Muscle layer of duodenum (tissue), 2 donors: ENCODE measurements around the gene CYP46A1.

ENCODE experiments used
- H3K27ac ChIP-seq: one replicate; pipeline ENCODE4 v1.7.0; 2013; ENCODE audit warnings: mild to moderate bottlenecking, low read length
- H3K27me3 ChIP-seq: one replicate; pipeline ENCODE4 v1.7.0; 2013; ENCODE audit warnings: low read depth, mild to moderate bottlenecking, control low read depth, low read length
- H3K36me3 ChIP-seq, 2 donors: one replicate each; pipeline ENCODE4 v1.7.0; 2013; ENCODE audit warnings: low read length in 2 of 2, control low read depth in 1 of 2, mild to moderate bottlenecking in 1 of 2; ENCODE audit not compliant: insufficient read depth in 2 of 2, control insufficient read depth in 1 of 2
- H3K4me1 ChIP-seq, 2 donors: one replicate each; pipeline ENCODE4 v1.7.0; 2013; ENCODE audit warnings: low read length in 2 of 2, mild to moderate bottlenecking in 2 of 2, control low read depth in 1 of 2, moderate library complexity in 1 of 2; ENCODE audit not compliant: insufficient read depth in 2 of 2, control insufficient read depth in 1 of 2
- H3K4me3 ChIP-seq, 2 donors: one replicate each; pipeline ENCODE4 v1.7.0; 2013; ENCODE audit warnings: low read length in 2 of 2, low read depth in 1 of 2, mild to moderate bottlenecking in 1 of 2
- H3K9me3 ChIP-seq, 2 donors: one replicate each; pipeline ENCODE4 v1.7.0; 2013; ENCODE audit warnings: low read length in 2 of 2, control low read depth in 1 of 2, mild to moderate bottlenecking in 1 of 2; ENCODE audit not compliant: control insufficient read depth in 1 of 2
- donor health status: healthy.

Gene CYP46A1

GRCh38 chr14:99728231-99728920 lies 44.3 kb downstream of the CYP46A1 start:
- Histone ChIP-seq H3K9me3 (no peaks in the 10 kb centered on the region), H3K27ac (no peak overlapping the region), H3K27me3 (no peaks in the 10 kb centered on the region), H3K4me3 (no peak overlapping the region), H3K36me3 (no peaks in the 10 kb centered on the region), H3K4me1 (peaks cover 0 to 17% of the 10 kb centered on the region in 2 donors)

DNA sequence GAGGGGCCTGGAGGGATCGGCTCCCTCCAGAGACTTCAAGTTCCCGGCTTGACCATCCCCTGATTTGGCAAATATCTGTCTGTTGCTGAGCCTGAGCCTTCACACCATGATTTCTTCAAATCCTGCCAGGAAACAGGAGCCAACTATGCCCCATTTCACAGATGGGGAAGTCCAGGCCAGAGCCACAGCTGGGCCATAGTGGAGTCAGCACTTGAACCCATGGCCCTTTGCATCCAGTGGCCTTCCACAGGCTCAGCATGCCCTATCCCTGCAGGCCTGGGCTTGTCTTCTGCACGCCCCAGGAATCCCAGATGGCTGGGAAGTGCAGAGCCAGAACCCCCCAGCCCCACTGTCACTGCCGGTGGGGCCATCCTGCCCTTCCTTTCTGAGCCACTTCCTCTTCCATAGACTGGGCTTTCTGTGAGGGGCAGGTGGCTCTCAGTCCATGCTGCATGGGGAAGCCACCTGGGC lies 44.9 kb downstream of the CYP46A1 start:
- Histone ChIP-seq H3K36me3 (no peaks in the 10 kb centered on the region), H3K27ac (no peak overlapping the region), H3K4me1 (peaks cover 0 to 17% of the 10 kb centered on the region in 2 donors), H3K4me3 (no peak overlapping the region), H3K27me3 (no peaks in the 10 kb centered on the region), H3K9me3 (no peaks in the 10 kb centered on the region)

DNA sequence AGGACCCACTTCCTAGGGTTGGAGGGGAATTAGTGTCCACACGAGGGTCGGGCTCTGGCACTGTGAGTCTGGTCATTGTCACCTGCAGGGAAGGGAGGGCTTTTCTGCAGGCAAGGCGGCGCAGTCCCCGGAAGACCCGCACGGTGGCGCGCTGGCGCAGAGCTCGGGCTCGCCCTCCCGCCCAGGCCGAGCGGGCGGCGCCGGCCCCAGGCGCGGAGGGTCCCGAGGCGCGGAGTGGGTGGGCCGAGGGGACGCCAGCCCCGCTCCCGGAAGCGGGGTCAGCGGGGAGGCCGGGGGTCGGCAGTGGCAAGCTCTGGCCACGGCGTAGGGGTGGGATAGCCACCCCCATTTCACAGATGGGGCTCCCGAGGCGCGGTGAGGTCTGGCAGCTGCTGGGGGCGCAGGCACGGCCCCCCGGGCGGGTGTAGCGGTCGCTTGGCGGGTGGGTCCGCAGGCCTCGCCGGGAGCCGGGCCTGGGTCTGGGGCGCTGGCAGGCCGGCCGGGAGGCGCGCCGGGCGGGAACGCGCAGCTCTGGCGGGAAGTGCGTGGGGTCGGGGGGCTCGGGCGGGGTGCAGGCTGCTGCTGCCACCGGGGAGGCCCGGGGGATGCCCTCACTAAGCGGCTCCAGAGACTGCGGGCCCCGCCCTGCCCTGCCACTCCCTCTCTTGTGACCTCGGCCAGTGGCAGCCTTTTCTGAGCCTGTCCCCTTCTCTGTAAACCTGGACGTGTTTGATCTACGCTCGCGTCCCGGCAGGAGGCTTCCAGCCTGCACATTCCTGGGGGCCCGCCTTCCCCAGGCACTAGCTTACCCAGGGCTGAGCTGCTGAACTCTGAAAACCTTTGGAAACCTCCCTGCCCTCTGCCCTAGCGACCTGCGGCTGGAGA lies 46.1 kb downstream of the CYP46A1 start:
- Histone ChIP-seq H3K9me3 (no peaks in the 10 kb centered on the region), H3K27ac (no peak overlapping the region), H3K4me1 (peaks cover 0 to 17% of the 10 kb centered on the region in 2 donors), H3K36me3 (no peaks in the 10 kb centered on the region), H3K27me3 (no peaks in the 10 kb centered on the region), H3K4me3 (peak overlapping the region in 1 of 2 donors; percentile 54)

DNA sequence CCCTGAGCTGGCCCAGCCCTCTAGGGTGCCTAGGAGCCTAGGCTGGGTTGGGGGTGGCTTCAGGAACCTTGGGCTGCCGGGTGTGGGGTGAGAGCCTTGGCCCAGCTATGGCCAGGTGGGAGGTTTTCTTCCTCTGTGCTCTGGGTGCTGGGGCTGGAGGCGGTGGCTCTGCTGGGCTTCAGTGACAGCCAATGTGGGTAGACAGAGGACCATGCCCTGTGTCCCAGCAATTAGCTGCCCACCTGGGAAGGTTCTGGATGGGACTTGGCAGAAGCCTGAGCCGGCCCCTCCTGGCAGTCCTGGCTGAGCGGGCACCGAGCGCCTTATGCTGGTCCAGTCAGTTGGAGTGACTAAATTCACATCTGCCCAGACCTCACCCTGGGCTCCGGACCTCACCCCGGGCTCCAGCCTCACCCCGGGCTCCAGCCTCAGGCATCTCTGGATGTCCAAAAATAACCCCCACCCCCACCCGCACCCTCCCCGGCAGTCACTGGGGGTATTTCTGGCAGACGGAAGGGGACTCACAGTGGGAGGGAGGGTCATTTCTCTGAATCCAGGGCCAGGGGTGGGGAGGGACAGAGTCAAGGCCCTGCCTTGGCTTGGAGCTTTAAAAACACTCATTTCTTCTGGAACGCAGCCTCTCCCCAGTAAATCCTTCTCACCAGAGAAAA lies 46.9 kb downstream of the CYP46A1 start:
- Histone ChIP-seq H3K4me3 (peak overlapping the region in 1 of 2 donors; percentile 54), H3K9me3 (no peaks in the 10 kb centered on the region), H3K36me3 (no peaks in the 10 kb centered on the region), H3K4me1 (peaks cover 0 to 17% of the 10 kb centered on the region in 2 donors), H3K27me3 (no peaks in the 10 kb centered on the region), H3K27ac (no peak overlapping the region)

GRCh38 chr14:99731547-99732435 lies 47.7 kb downstream of the CYP46A1 start:
- H3K27ac ChIP-seq = no peak overlapping the region
- H3K36me3 ChIP-seq = no peaks in the 10 kb centered on the region
- H3K27me3 ChIP-seq = no peaks in the 10 kb centered on the region
- no peak overlapping the region for H3K4me3 ChIP-seq
- H3K9me3 ChIP-seq = no peaks in the 10 kb centered on the region
- H3K4me1 ChIP-seq = peaks cover 0 to 20% of the 10 kb centered on the region in 2 donors

- no peak overlapping the region for H3K27ac ChIP-seq
- no peaks in the 10 kb centered on the region for H3K9me3 ChIP-seq
- H3K36me3 ChIP-seq = no peaks in the 10 kb centered on the region
- peaks cover 4% of the 10 kb centered on the region for H3K27me3 ChIP-seq
- no peak overlapping the region for H3K4me3 ChIP-seq
- peaks cover 0 to 27% of the 10 kb centered on the region in 2 donors for H3K4me1 ChIP-seq
These were observed 48.5 kb downstream of the CYP46A1 start for GRCh38 chr14:99732436-99733210.

GRCh38 chr14:99733211-99733539 lies 49.1 kb downstream of the CYP46A1 start:
- Histone ChIP-seq H3K27me3 (peaks cover 4% of the 10 kb centered on the region), H3K27ac (no peak overlapping the region), H3K4me1 (peaks cover 0 to 27% of the 10 kb centered on the region in 2 donors), H3K4me3 (no peak overlapping the region), H3K36me3 (no peaks in the 10 kb centered on the region), H3K9me3 (no peaks in the 10 kb centered on the region)

- H3K36me3 ChIP-seq = no peaks in the 10 kb centered on the region
- H3K9me3 ChIP-seq = no peaks in the 10 kb centered on the region
- no peak overlapping the region for H3K27ac ChIP-seq
- peaks cover 0 to 31% of the 10 kb centered on the region in 2 donors for H3K4me1 ChIP-seq
- H3K4me3 ChIP-seq = no peak overlapping the region
- peaks cover 4% of the 10 kb centered on the region for H3K27me3 ChIP-seq
These were observed 49.7 kb downstream of the CYP46A1 start for GRCh38 chr14:99733540-99734405.

GRCh38 chr14:99734406-99735051 lies 50.4 kb downstream of the CYP46A1 start:
- no peak overlapping the region for H3K27ac ChIP-seq

More at GRCh38 chr14:99734406-99735051, 50.4 kb downstream of the CYP46A1 start:
- Histone ChIP-seq H3K27me3 (peaks cover 4% of the 10 kb centered on the region), H3K9me3 (no peaks in the 10 kb centered on the region), H3K4me1 (peaks cover 0 to 31% of the 10 kb centered on the region in 2 donors), H3K4me3 (no peak overlapping the region), H3K36me3 (no peaks in the 10 kb centered on the region)
